LHCN-M2 (cell line): Measurements from ENCODE around the gene PYCR2. TPM values are rescaled to one million over a fixed set of nuclear protein-coding genes. Genes with fewer than 3 reads are reported as not detected.
A peak's percentile ranks its signal among the peaks of the same experiment; 100 is the strongest.

Experiments
- DNase-seq: peaks from one replicate; pipeline ENCODE4 v3.0.0-alpha.2; 2012; ENCODE audit warnings: low read depth
- total RNA-seq: library from RNA; depleted of rRNA; stranded (reverse); fragments of >200 nt; gene quantifications from 2 replicates; pipeline ENCODE4 v1.2.3, GENCODE V29; 2014; rRNA removed

Gene PYCR2
- total RNA-seq, 1 experiment from 2014 or later: 77.4 TPM

- no peak for DNase-seq
Measured at GRCh38 chr1:225879521-225880221, 44.4 kb downstream of the PYCR2 start.

- no peak for DNase-seq
Measured at GRCh38 chr1:225878282-225878681, 45.8 kb downstream of the PYCR2 start.

GRCh38 chr1:225877580-225877979 lies 46.5 kb downstream of the PYCR2 start:
- peak; percentile 72 for DNase-seq

- no peak for DNase-seq
Measured at GRCh38 chr1:225876900-225877510, 47.0 kb downstream of the PYCR2 start.

GRCh38 chr1:225875044-225875815 lies 48.8 kb downstream of the PYCR2 start:
- DNase-seq: no peak

DNA sequence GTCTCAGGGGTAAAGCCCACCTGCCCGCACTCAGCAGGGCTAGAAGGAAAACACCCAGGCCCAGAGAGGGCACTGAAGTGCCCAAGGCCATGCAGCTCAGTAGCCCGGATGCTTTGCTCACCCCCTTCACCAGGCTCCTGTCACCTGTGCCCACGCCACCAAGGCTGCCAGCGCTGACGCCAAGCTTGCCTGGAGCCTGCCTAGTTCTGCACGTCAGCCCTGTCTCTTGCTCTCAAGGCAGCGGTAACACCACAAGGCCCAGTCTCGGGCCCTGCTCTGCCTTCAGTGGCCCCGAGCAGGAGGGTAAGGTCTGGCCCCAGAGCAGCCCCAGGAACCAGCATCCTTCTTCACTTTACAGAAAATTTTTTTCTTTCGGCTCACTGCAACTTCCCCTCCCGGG lies 49.6 kb downstream of the PYCR2 start:
- DNase-seq: no peak

DNA sequence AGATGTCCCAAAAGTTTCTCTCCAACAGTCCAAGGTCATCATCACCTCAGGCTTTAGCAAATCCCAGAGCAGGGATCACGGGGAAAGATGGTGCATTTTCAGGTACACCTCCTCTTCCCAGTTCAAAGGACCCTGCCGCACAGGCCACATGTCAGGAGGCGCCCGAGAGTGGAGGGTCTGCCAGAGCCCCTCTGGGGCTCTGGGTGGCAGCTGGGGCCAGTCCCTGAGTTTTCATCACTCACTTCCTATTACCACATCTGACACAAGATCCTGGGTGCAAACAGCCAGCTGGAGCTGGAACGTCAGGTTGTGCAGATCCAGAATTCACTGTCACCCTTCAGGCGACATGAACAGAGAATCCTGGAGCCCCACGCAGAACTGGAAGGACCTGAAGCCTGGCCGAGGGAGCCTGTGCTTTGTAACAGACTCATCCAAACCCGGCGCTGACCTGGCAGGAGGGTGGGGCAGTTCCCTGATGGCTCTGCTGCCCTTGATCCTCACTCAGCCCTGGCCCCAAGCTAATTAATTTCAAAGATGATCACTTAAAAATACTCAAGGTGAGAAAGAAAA lies 50.7 kb downstream of the PYCR2 start:
- DNase-seq: no peak

DNA sequence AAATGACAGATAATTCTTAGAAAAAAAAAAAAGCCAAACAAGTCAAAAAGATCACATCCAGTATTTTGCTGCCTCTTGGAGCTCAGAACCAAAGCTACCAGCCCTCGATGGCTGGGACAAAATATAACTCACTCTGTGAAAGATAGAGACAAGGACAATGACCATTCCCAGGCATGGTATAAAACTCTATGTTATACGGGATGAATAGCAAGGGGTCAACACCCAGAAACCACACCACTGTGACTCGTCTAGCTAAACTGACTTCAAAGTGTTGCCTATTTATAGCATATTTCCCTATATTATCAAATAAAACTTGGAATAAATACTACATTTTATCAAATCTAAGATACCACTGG lies 52.0 kb downstream of the PYCR2 start:
- no peak for DNase-seq

GRCh38 chr1:225871359-225872074 lies 52.5 kb downstream of the PYCR2 start:
- no peak for DNase-seq

DNA sequence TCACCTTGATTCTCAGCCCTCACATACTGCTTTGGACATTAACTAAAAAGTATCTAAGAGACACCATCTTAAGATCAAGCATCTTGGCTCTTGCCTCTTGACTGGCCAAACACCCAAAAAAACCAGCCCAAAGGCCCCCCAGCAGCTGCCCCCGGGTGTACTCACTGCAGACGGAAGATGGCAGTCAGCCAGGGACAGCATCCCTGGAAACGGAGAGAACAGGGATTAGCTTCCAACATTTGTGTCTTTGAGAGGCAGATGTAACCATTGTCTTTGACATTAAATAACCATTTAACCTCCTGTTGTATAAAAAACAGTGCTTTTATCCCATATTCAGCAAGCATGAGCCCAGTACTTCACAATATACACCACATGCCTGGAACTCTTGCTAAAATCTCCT lies 53.1 kb downstream of the PYCR2 start:
- no peak for DNase-seq

Other genes starting within 250 kb of the PYCR2 start
- gene SRP9, start 146.4 kb downstream of the PYCR2 start, total RNA-seq: 407 and 426 TPM in 2 replicates
- 13.3 and 18.0 TPM in 2 replicates for gene EPHX1, start 114.1 kb downstream of the PYCR2 start, total RNA-seq
- gene TMEM63A, start 41.9 kb downstream of the PYCR2 start, total RNA-seq: 10.1 and 10.2 TPM in 2 replicates
- gene LEFTY1, start 35.1 kb downstream of the PYCR2 start, total RNA-seq: not detected in 2 replicates
- gene LEFTY2, start 17.0 kb upstream of the PYCR2 start, total RNA-seq: not detected in 2 replicates
- 19.7 and 21.5 TPM in 2 replicates for gene SDE2, start 75.1 kb upstream of the PYCR2 start, total RNA-seq
- gene H3-3A, start 138.5 kb upstream of the PYCR2 start, total RNA-seq: 162 and 250 TPM in 2 replicates